ENCODE measurements around the gene LRP1. TPM values are rescaled to one million over a fixed set of nuclear protein-coding genes. Genes with fewer than 3 reads are reported as not detected.
A peak's percentile ranks its signal among the peaks of the same experiment; 100 is the strongest.

LRP1 gene
- total RNA-seq, 1 donor from 2014 or later, result 261 TPM

- no peak overlapping the region for H3K4me3 ChIP-seq
- H3K4me1 ChIP-seq, result peaks cover 5% of the 10 kb centered on the region
- no peak for DNase-seq
- no peak for ATAC-seq
- no peaks in the 10 kb centered on the region for H3K36me3 ChIP-seq
- H3K27ac ChIP-seq, result no peak overlapping the region
- intact Hi-C loops (cut with DNase I), result no loop called here
- no peak for TF ChIP-seq CTCF (IDR thresholded peaks at IDR 0.05)
- H3K27me3 ChIP-seq, result no peaks in the 10 kb centered on the region
- no peaks in the 10 kb centered on the region for H3K9me3 ChIP-seq
These were observed 4.5 kb upstream of the LRP1 start for GRCh38 chr12:57123813-57124212.

- Histone ChIP-seq H3K9me3 (no peaks in the 10 kb centered on the region), H3K36me3 (no peaks in the 10 kb centered on the region), H3K27me3 (no peaks in the 10 kb centered on the region), H3K4me1 (no peaks in the 10 kb centered on the region), H3K27ac (no peak overlapping the region), H3K4me3 (no peak overlapping the region)
- TF ChIP-seq CTCF (IDR thresholded peaks at IDR 0.05), result peak; percentile 98
- ATAC-seq, result peak; percentile 76
- no peak for DNase-seq
- intact Hi-C loops (cut with DNase I), result no loop called here
These were observed 3.9 kb upstream of the LRP1 start for GRCh38 chr12:57124261-57124877.

- Histone ChIP-seq H3K4me3 (no peak overlapping the region), H3K4me1 (peaks cover 3% of the 10 kb centered on the region), H3K27ac (no peak overlapping the region), H3K36me3 (no peaks in the 10 kb centered on the region), H3K27me3 (no peaks in the 10 kb centered on the region), H3K9me3 (no peaks in the 10 kb centered on the region)
- ATAC-seq, result no peak
- no peak for TF ChIP-seq CTCF (IDR thresholded peaks at IDR 0.05)
- intact Hi-C loops (cut with DNase I), result no loop called here
- DNase-seq, result no peak
These were observed 2.2 kb upstream of the LRP1 start for GRCh38 chr12:57126061-57126460.

- H3K9me3 ChIP-seq, result no peaks in the 10 kb centered on the region
- no peaks in the 10 kb centered on the region for H3K27me3 ChIP-seq
- no peak overlapping the region for H3K4me3 ChIP-seq
- no peak for TF ChIP-seq CTCF (IDR thresholded peaks at IDR 0.05)
- intact Hi-C loops (cut with DNase I), result no loop called here
- H3K36me3 ChIP-seq, result no peaks in the 10 kb centered on the region
- ATAC-seq, result no peak
- peak overlapping the region; percentile 92 for H3K27ac ChIP-seq
- no peak for DNase-seq
- peaks cover 8% of the 10 kb centered on the region for H3K4me1 ChIP-seq
These were observed 1.7 kb upstream of the LRP1 start for GRCh38 chr12:57126561-57126960.

GRCh38 chr12:57127101-57127725 lies 1.1 kb upstream of the LRP1 start:
- Histone ChIP-seq H3K4me3 (peak overlapping the region; percentile 83), H3K36me3 (no peaks in the 10 kb centered on the region), H3K4me1 (peaks cover 14% of the 10 kb centered on the region), H3K27me3 (no peaks in the 10 kb centered on the region), H3K27ac (peak overlapping the region; percentile 92), H3K9me3 (no peaks in the 10 kb centered on the region)
- intact Hi-C loops (cut with DNase I), result no loop called here
- DNase-seq, result peak; percentile 89
- TF ChIP-seq CTCF (IDR thresholded peaks at IDR 0.05), result peak; percentile 28
- ATAC-seq, result peak; percentile 75

Measured in upper lobe of right lung (tissue), 1 donor.